DMS53 treated with DMSO at 0.1 percent for 48 hours (cell line): ENCODE results near the gene MTMR1.
A peak's percentile ranks its signal among the peaks of the same experiment; 100 is the strongest.

Source experiments
- DNase-seq: peaks from one replicate; lab custom pipeline; 2025; ENCODE audit not compliant: unreplicated experiment; lab: John Stamatoyannopoulos, UW

The MTMR1 gene

GRCh38 chrX:150692831-150693724, at the start of gene MTMR1:
MTMR1 (plus strand) TSS chrX:150693396; CDS start chrX:150693531, 135 bp downstream.
- peak; percentile 1 for DNase-seq

DNA sequence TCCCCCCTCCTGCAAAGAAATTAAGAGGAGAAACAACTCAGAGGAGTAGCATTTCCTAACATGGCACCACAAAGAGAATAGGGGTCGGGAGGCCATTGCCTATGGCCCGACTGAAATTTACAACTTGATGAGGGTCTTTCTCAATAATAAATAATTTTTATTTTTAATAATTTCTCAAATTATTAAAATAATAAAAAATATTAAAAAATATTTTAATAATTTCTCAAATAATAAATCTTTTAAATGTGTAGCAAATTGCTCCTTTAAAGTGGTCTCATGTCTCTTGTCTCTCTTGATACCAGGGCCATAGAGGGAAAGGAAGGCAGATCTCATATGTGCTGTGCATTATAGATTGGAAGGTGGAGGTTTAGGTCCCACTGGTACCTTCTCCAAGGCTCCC, 49.2 kb upstream of the MTMR1 start:
- DNase-seq = no peak

DNA sequence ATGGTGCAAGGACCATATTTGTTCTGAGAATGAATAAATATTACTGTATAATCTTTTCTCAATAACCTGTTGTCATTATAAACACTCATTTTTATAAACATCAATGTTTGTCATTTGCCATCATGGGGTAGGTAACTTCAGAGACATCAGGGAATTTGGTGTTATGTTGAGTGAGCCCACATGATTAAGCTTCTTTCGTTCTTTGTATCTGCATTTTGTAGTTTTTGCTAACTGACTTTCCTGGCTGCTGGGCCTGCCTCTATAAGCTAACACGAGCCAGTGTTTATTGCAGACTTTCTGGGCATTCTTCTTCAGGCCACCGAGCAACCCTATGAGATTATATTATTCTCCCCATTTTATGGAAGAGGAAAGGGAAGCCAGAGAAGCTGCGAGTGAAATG, 48.8 kb upstream of the MTMR1 start:
- DNase-seq = no peak

DNA sequence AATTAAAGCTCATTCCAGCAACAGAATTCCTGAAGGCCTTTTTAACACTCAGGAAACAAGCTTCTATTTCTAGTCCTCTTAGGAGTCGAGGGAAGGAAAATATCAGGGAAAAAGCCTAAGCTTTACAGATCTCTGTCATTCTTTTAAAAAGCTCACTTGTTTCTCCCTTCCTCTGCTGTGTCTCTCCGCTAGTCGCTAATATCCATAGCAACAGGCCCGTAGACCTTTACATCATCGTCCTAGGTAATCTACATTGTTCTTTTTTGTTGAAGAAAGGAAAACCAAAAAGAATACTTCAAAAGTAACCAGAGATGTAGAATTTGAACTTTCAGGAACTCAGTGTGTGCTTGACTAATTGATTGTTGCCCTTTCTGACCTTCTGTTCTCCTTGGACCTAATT, 45.9 kb upstream of the MTMR1 start:
- no peak for DNase-seq

DNA sequence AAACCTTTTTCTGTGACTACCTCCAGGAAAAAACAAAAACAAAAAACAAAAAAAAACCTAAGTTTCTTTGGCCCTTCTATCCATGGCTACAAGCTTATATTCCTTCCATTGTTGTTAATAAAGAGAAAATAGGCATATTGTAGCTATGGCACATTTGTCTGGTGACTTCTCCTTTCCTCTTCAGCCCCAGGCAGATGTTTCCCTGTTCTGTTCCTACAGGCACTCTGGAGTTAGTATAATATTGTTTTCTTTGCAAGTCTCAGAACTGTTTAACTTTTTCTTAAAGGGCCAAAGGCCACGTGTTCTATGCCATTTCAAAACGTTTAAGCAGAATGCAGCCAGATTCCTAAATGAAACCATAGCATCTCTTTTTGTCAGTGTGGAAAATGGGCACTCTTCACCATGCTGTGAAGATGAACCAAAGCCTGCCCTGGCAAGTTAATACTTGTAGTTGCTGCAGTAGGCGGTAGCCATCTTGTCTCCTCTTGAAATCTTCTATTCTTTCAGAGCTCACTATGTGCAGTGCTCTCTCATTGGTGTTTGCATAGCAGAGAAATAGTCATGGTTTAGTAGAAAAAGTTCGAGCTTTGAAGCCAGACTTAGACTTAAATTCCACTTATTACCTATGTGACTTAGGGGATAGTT, 44.8 kb upstream of the MTMR1 start:
- no peak for DNase-seq

GRCh38 chrX:150649096-150649870, 43.9 kb upstream of the MTMR1 start:
- DNase-seq = no peak

- DNase-seq = no peak
These were observed 41.3 kb upstream of the MTMR1 start for GRCh38 chrX:150651906-150652305.

GRCh38 chrX:150655788-150656187, 37.4 kb upstream of the MTMR1 start:
- DNase-seq = no peak

GRCh38 chrX:150663073-150663472, 30.1 kb upstream of the MTMR1 start:
- no peak for DNase-seq

GRCh38 chrX:150664290-150664689, 28.9 kb upstream of the MTMR1 start:
- DNase-seq = no peak

DNA sequence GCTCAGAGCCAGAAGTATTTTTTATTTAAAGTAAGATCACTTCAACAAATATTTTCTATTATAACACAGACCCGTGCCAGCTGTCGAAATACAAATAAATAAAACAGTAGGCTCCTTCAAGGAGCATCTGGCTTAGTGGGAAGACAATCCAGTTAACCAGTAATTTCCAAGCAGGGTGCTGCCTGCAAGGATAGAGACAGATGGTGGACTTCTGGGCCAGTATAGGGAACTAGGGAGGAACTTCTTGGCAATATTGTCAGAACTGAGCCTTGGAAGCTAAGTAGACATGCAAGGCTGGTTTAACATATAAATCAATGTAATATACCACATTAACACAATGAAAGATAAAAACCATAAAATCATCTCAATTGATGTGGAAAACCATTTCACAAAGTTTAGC, 17.0 kb upstream of the MTMR1 start:
- no peak for DNase-seq

- peak; percentile 2 for DNase-seq
These were observed 12.2 kb upstream of the MTMR1 start for GRCh38 chrX:150680974-150681373.

GRCh38 chrX:150683112-150683511, 10.1 kb upstream of the MTMR1 start:
- no peak for DNase-seq

DNA sequence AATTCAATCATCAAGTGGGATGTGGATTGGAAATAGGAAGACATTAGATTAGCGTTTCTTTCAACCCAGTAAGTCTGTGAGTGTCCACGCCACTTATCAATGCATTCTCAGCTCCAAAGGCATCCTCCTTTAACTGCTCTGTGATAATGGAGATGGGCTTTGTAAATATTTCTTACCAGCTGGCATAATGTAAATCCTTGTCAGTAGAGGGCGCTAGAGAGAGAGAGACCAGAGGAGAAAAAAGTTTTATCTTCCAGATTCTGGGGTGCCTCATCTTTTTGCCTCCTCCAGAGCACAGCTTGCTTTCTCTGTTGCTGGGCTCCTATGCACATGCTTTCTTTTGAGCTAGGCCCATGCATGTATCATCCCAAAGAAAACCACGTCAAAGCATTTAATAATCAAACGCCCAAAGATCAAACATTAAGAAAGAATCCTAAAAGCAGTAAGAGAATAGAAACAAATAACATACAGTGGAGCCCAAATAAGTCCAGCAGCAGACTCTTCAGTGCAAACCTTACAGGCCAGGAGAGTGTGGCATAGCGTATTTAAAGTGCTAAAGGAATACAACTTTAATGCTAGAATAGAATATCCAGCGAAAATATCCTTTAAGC, 9.6 kb upstream of the MTMR1 start:
- DNase-seq = peak; percentile 20

DNA sequence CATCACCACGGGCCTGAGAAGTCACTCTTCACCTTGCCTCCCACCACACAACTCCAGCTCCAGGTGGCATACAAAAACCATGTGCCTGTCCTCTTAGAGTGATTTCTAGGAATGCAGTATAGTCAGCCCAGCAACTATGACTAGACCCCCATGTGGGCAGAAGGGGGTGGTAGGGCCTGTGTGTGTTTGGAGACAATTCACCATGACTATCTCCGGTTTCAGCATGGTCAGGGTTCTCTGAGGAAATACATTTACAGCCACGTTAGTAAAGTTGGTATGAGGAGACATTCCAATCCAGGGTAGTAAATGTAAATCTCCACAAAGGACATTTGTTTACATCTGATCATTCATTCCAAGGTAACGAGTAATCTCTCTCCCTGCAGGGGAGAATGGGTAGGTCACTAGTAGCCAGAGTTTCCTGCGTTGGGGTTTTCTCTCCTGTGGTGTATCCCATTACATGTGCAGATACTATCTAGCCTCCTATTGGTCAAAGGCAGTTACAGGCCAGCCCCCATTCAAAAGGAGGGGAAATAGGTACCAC, 4.2 kb upstream of the MTMR1 start:
- DNase-seq = no peak

DNA sequence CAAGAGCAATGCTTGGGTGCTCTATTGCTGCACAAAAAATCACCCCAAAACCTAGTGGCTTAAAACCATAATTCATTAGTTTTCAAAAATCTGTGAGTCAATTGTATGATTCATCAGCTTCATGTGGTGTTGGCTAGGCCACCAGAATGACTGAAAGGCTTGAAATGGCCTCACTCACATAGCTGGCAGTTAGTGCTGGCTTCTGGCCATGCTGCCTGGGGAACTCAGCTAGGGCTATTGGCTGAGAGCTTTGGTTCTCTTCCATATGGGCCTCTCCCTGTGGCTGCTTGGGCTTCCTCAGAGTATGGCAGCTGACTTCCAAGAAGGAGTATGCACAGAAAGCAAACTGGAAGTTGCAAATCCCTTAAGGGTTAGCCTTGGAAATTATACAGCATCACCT, 3.1 kb upstream of the MTMR1 start:
- DNase-seq = no peak

GRCh38 chrX:150692296-150692695, 900 bp upstream of the MTMR1 start:
- no peak for DNase-seq

DNA sequence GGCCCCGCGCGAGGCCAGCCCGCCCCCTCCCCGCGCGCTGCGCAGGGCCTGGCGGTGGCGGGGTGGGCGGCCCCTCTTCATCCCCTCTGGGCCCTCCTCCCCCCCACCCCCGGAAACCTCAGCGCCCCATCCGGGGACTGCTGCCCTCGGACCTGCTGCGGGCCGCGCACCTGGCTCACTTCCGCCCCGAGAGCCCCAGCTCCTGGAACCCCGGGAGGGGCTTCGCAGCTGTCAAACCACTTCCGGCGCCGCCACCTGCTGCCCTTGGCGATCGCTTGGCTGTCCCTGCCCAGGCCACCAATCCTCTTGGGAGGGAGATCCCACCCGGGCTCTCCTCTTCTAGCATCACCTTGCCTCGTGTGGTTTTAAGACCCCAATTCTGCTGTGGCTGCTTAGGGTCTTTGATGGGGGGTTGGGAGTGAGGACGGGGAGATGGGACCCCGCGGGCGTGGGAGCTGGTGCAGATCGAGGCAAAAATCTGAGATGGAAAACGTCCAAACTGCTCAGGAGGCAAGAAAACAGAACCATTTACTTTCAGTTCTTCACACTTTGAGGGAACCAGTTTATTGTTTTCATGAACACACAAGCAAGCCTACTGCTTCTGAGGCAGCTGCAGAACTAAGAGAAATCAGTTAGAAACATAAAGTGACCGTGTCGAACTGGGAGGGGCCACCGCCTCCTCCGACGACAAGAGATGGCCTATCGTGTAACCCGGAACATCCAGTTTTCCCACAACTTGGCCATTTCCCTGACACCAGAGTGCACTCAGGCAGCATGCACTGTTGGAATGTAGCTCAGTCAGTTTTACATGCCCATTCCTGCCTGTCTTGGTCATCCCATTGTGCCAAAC, 754 bp downstream of the MTMR1 start:
- DNase-seq = peak; percentile 50

GRCh38 chrX:150694738-150695410, 1.7 kb downstream of the MTMR1 start:
- no peak for DNase-seq

DNA sequence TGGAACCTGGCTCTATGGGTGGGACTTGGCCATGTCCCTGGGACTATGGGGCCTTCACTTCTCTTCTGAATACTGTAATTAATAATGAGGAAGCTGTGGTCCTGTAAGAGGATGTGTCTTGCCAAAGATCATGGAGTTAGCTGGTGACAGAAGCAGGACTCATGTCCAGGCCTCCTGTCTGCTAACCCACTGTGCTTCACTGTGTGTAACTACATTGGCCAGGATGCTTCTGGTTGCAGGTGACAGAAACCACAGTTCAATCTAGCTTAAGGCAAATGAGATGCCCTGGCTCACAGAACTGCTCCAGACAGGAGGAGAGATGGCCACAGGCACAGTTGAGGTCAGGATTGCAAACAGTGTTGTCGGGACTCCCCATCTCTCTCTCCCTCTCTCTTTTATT, 3.1 kb downstream of the MTMR1 start:
- no peak for DNase-seq
